Natural killer cell (primary cell): ENCODE measurements around the gene RGS9. TPM values are rescaled to one million over a fixed set of nuclear protein-coding genes. Genes with fewer than 3 reads are reported as not detected.
"Not testable (repeated sequence)": the region's sequence is repeated elsewhere in the genome, so short reads cannot be mapped to it uniquely, and the experiment has no call there.

Source experiments
- ATAC-seq, 3 donors: fragments of 150-1000 bp in 2 of 3; fragments of 200-7000 bp in 1 of 3; cut with Tn5 transposase; 1 replicate in 1 of 3; 2 replicates in 2 of 3; pipeline ENCODE4 v1.10.0; 2021; ENCODE audit warnings: mild to moderate bottlenecking in 2 of 3, moderate library complexity in 2 of 3
- DNase-seq, 2 donors: peaks; one replicate each; pipeline versions ENCODE4 v3.0.0 to v3.0.0-alpha.2; 2013 to 2021; ENCODE audit warnings: mixed read lengths in 1 of 2
- H3K27ac ChIP-seq: one replicate; pipeline ENCODE4 v1.5.1; 2013; ENCODE audit warnings: mild to moderate bottlenecking, low read length
- H3K27me3 ChIP-seq: one replicate; pipeline ENCODE4 v1.6.1; 2013; ENCODE audit warnings: low read length; ENCODE audit not compliant: control insufficient read depth, insufficient read depth
- H3K36me3 ChIP-seq: one replicate; pipeline ENCODE4 v1.6.1; 2013; ENCODE audit warnings: low read length; ENCODE audit not compliant: control insufficient read depth, insufficient read depth
- H3K4me1 ChIP-seq: one replicate; pipeline ENCODE4 v1.6.1; 2013; ENCODE audit warnings: low read length; ENCODE audit not compliant: control insufficient read depth, insufficient read depth
- H3K4me3 ChIP-seq: one replicate; pipeline ENCODE4 v1.5.1; 2013; ENCODE audit warnings: low read length
- H3K9me3 ChIP-seq: one replicate; pipeline ENCODE4 v1.6.1; 2013; ENCODE audit warnings: low read length; ENCODE audit not compliant: control insufficient read depth, insufficient read depth
- H3K27ac Mint-ChIP-seq, 2 donors: one replicate each; pipeline ENCODE4 v1.8.0; 2022; ENCODE audit warnings: mild to moderate bottlenecking in 2 of 2, mixed read lengths in 2 of 2, moderate library complexity in 1 of 2
- H3K27me3 Mint-ChIP-seq, 2 donors: one replicate each; pipeline ENCODE4 v1.8.0; 2022; ENCODE audit warnings: low read depth in 2 of 2, mixed read lengths in 2 of 2
- H3K36me3 Mint-ChIP-seq: one replicate; pipeline ENCODE4 v1.8.0; 2022; ENCODE audit warnings: mixed read lengths
- H3K4me1 Mint-ChIP-seq, 2 donors: one replicate each; pipeline ENCODE4 v1.8.0; 2022; ENCODE audit warnings: mixed read lengths in 2 of 2
- H3K4me3 Mint-ChIP-seq: one replicate; pipeline ENCODE4 v1.8.0; 2022; ENCODE audit warnings: mild to moderate bottlenecking, moderate library complexity, mixed read lengths
- H3K9me3 Mint-ChIP-seq, 2 donors: one replicate each; pipeline ENCODE4 v1.8.0; 2022; ENCODE audit warnings: mixed read lengths in 2 of 2
- CTCF ChIP-seq: fragments of 200-600 bp; IDR thresholded peaks from one replicate; pipeline ENCODE4 v1.8.0; 2022; ENCODE audit warnings: antibody characterized with exemption
- WGBS: methylation state at CpG from one replicate; pipeline ENCODE4 v1.1.7; 2013; ENCODE audit warnings: missing lambda C conversion rate; ENCODE audit not compliant: insufficient coverage; 5-methylcytosine and 5-hydroxymethylcytosine counted together
- intact Hi-C: fragments of 100-400 bp; cut with micrococcal nuclease; formaldehyde crosslinking; loops from one replicate; pipeline ENCODE4 v1.14.2; 2022
- total RNA-seq, 4 donors: library from RNA; stranded (reverse); fragments of 120-200 nt in 1 of 4; gene quantifications; one replicate each; pipeline versions ENCODE4 v1.2.3 to v1.2.4, GENCODE V29; 2013 to 2022

RGS9 gene
- total RNA-seq, 3 donors from 2014 or later (not counting 1 experiment from before 2014, with no cell fraction given): 25.0 to 47.3 (median 37.2) TPM

GRCh38 chr17:65175952-65176351 lies 38.8 kb downstream of the RGS9 start:
- no peaks in the 10 kb centered on the region for H3K27me3 Mint-ChIP-seq
- Histone ChIP-seq H3K36me3 (no peaks in the 10 kb centered on the region), H3K27me3 (no peaks in the 10 kb centered on the region), H3K4me3 (no peak overlapping the region), H3K9me3 (no peaks in the 10 kb centered on the region), H3K27ac (no peak overlapping the region), H3K4me1 (peaks cover 69% of the 10 kb centered on the region)
- H3K27ac Mint-ChIP-seq: peak overlapping the region in 1 of 2 donors; percentile 7
- TF ChIP-seq CTCF: no peak
- ATAC-seq (no peak), DNase-seq (no peak)
- peaks cover 45 to 49% of the 10 kb centered on the region in 2 donors for H3K4me1 Mint-ChIP-seq
- no peak overlapping the region for H3K4me3 Mint-ChIP-seq
- peaks cover 0 to 5% of the 10 kb centered on the region in 2 donors for H3K9me3 Mint-ChIP-seq
- intact Hi-C loops: no loop called here
- no peaks in the 10 kb centered on the region for H3K36me3 Mint-ChIP-seq

GRCh38 chr17:65176646-65177409 lies 39.7 kb downstream of the RGS9 start:
- ATAC-seq: no peak
- intact Hi-C loops: no loop called here
- H3K9me3 ChIP-seq: no peaks in the 10 kb centered on the region
- no peak for TF ChIP-seq CTCF
- Mint-ChIP-seq H3K27me3 (no peaks in the 10 kb centered on the region), H3K27ac (peak overlapping the region; percentile 7 to 55), H3K9me3 (peaks cover 0 to 5% of the 10 kb centered on the region in 2 donors), H3K4me3 (no peak overlapping the region), H3K4me1 (peaks cover 48 to 55% of the 10 kb centered on the region in 2 donors), H3K36me3 (no peaks in the 10 kb centered on the region)
- no peaks in the 10 kb centered on the region for H3K27me3 ChIP-seq
- no peak overlapping the region for H3K4me3 ChIP-seq
- H3K36me3 ChIP-seq: no peaks in the 10 kb centered on the region
- no peak for DNase-seq
- WGBS: 95% methylated on average over 5 of the region's 5 CpGs
- peaks cover 73% of the 10 kb centered on the region for H3K4me1 ChIP-seq
- no peak overlapping the region for H3K27ac ChIP-seq

GRCh38 chr17:65177901-65178300 lies 40.7 kb downstream of the RGS9 start:
- Histone ChIP-seq H3K9me3 (no peaks in the 10 kb centered on the region), H3K4me1 (peaks cover 74% of the 10 kb centered on the region), H3K36me3 (no peaks in the 10 kb centered on the region), H3K27me3 (no peaks in the 10 kb centered on the region), H3K27ac (no peak overlapping the region), H3K4me3 (no peak overlapping the region)
- H3K27ac Mint-ChIP-seq: peak overlapping the region; percentile 8 to 55
- H3K4me1 Mint-ChIP-seq: peaks cover 56 to 64% of the 10 kb centered on the region in 2 donors
- no peak for TF ChIP-seq CTCF
- DNase-seq (no peak), ATAC-seq (no peak)
- intact Hi-C loops: no loop called here
- no peaks in the 10 kb centered on the region for H3K27me3 Mint-ChIP-seq
- H3K4me3 Mint-ChIP-seq: no peak overlapping the region
- 80% methylated on average over 4 of the region's 4 CpGs for WGBS
- peaks cover 0 to 5% of the 10 kb centered on the region in 2 donors for H3K9me3 Mint-ChIP-seq
- H3K36me3 Mint-ChIP-seq: no peaks in the 10 kb centered on the region

GRCh38 chr17:65180276-65180675 lies 43.1 kb downstream of the RGS9 start:
- WGBS: 81% methylated on average over 12 of the region's 12 CpGs
- H3K36me3 ChIP-seq, H3K27me3 ChIP-seq, ATAC-seq, intact Hi-C loops, H3K9me3 Mint-ChIP-seq, H3K36me3 Mint-ChIP-seq, DNase-seq, H3K4me3 ChIP-seq, H3K9me3 ChIP-seq, H3K27me3 Mint-ChIP-seq: not testable (repeated sequence)
- Mint-ChIP-seq H3K4me1 (peaks cover 73 to 79% of the 10 kb centered on the region in 2 donors), H3K27ac (peak overlapping the region; percentile 90 to 92), H3K4me3 (peak overlapping the region; percentile 67)
- Histone ChIP-seq H3K27ac (peak overlapping the region; percentile 68), H3K4me1 (peaks cover 55% of the 10 kb centered on the region)

GRCh38 chr17:65180752-65181236 lies 43.6 kb downstream of the RGS9 start:
- ATAC-seq, H3K9me3 ChIP-seq, H3K27me3 ChIP-seq, DNase-seq, H3K9me3 Mint-ChIP-seq, H3K36me3 ChIP-seq, H3K27me3 Mint-ChIP-seq, H3K4me3 ChIP-seq, intact Hi-C loops, H3K36me3 Mint-ChIP-seq: not testable (repeated sequence)
- H3K4me3 Mint-ChIP-seq: peak overlapping the region; percentile 67
- peaks cover 75 to 79% of the 10 kb centered on the region in 2 donors for H3K4me1 Mint-ChIP-seq
- H3K27ac Mint-ChIP-seq: peak overlapping the region; percentile 90 to 92
- 92% methylated on average over 2 of the region's 4 CpGs for whole genome bisulfite sequencing
- Histone ChIP-seq H3K27ac (peak overlapping the region; percentile 68), H3K4me1 (peaks cover 54% of the 10 kb centered on the region)
